ENCODE measurements around the gene ARV1.

The ARV1 gene

DNA sequence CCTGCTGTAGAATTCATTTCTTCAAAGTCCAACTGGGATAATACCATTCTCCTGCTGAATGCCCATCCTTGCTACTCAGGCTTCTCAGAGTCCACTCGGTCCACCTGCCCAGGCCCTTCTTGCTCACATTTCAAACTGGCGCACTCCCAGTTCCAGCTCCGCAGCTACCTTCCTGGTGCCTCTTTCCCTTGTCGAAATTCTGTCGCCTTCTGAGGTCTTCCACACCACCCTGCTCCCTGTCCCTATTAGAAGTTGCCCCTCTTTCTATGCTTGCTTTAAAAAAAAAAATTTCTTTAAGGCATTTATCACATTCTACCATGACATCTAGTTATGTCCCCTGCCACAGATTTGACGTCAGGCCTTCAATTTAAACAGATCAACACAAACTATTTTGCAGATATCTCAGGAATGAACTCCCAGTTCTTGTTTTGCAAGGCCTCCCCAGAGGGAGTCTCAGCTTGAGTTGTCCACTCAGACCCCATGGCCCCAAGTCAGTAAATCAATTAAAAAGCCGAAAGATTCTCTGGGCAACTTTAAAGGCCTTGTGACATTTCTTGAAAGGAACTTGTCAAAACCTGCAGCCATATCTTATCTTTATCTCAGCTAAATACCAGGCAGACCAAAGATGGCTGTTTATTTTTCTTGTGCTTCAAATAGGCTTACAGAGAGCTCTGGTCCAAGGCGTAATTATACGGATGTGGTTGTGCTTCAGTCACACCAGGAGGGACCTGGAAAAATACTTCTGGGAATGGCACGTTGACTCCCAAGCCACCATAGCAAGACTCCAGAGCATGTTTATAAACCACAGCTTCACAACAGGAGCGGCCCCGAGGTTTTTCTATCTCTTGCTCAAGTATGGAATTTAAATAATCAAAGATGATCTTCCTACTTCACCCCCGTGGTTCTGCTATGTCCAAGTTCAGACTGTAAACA lies 59.0 kb downstream of the ARV1 start:
- peaks cover 12% of the 10 kb centered on the region for H3K9me3 Mint-ChIP-seq
- peaks cover 71% of the 10 kb centered on the region for H3K27me3 Mint-ChIP-seq (ENCODE audit: low read depth, poor library complexity)
- TF ChIP-seq, protein P1, sequence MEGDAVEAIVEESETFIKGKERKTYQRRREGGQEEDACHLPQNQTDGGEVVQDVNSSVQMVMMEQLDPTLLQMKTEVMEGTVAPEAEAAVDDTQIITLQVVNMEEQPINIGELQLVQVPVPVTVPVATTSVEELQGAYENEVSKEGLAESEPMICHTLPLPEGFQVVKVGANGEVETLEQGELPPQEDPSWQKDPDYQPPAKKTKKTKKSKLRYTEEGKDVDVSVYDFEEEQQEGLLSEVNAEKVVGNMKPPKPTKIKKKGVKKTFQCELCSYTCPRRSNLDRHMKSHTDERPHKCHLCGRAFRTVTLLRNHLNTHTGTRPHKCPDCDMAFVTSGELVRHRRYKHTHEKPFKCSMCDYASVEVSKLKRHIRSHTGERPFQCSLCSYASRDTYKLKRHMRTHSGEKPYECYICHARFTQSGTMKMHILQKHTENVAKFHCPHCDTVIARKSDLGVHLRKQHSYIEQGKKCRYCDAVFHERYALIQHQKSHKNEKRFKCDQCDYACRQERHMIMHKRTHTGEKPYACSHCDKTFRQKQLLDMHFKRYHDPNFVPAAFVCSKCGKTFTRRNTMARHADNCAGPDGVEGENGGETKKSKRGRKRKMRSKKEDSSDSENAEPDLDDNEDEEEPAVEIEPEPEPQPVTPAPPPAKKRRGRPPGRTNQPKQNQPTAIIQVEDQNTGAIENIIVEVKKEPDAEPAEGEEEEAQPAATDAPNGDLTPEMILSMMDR (IDR thresholded peaks at IDR 0.05): no peak
- DNase-seq: no peak
- peaks cover 27% of the 10 kb centered on the region for H3K4me1 Mint-ChIP-seq
- H3K36me3 Mint-ChIP-seq (ENCODE audit: low read depth): peaks cover 9% of the 10 kb centered on the region
- no peak overlapping the region for H3K27ac Mint-ChIP-seq
- H3K4me3 Mint-ChIP-seq: peak overlapping the region; percentile 79

DNA sequence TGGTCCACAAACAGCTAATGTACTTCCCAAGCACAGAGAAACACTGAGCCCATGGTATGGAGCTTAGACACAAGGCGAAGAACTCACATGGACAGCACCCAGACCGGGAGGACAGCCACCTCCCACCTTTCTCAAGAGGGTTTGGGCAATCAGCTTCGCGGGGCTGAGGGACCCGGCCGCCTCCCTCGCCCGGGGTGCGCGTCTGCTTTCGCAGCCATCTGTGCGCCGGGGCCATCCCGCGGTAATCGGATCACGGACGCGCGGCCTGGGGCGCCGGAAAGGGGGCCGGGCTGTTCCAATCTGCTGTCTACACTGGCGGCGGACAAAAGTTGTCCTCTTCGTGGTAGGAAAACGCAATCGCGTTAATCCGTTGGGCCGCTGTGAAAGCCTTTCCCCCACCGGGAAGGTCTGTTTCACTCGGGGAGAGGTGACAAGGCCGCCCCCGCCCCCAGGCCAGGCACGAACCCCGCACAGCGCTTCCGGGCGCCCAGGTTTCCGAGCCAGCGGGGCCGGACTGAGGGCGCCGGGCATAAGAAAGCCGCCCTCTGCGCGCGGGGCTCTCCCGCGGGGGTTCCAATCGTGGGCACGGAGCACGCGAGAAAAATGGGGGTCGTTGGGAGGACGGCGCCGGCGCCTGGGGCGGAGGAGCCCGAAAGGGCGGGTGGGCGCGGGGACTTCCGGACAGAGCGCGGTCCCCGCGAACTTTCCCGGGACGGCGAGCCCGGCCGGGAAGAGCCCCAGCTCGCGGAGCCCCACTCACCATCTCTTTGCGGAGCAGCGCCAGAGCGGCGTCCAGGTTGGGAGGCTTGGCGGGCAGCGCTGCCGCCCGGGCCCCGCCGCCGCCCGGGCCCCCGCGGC lies 60.5 kb downstream of the ARV1 start:
- TF ChIP-seq, protein P1 (IDR thresholded peaks at IDR 0.05): no peak
- DNase-seq: peak; percentile 66
- peaks cover 75% of the 10 kb centered on the region for H3K27me3 Mint-ChIP-seq (ENCODE audit: low read depth, poor library complexity)
- peak overlapping the region; percentile 79 for H3K4me3 Mint-ChIP-seq
- H3K4me1 Mint-ChIP-seq: peaks cover 23% of the 10 kb centered on the region
- H3K27ac Mint-ChIP-seq: no peak overlapping the region
- H3K9me3 Mint-ChIP-seq: peaks cover 12% of the 10 kb centered on the region
- H3K36me3 Mint-ChIP-seq (ENCODE audit: low read depth): peaks cover 9% of the 10 kb centered on the region

DNA sequence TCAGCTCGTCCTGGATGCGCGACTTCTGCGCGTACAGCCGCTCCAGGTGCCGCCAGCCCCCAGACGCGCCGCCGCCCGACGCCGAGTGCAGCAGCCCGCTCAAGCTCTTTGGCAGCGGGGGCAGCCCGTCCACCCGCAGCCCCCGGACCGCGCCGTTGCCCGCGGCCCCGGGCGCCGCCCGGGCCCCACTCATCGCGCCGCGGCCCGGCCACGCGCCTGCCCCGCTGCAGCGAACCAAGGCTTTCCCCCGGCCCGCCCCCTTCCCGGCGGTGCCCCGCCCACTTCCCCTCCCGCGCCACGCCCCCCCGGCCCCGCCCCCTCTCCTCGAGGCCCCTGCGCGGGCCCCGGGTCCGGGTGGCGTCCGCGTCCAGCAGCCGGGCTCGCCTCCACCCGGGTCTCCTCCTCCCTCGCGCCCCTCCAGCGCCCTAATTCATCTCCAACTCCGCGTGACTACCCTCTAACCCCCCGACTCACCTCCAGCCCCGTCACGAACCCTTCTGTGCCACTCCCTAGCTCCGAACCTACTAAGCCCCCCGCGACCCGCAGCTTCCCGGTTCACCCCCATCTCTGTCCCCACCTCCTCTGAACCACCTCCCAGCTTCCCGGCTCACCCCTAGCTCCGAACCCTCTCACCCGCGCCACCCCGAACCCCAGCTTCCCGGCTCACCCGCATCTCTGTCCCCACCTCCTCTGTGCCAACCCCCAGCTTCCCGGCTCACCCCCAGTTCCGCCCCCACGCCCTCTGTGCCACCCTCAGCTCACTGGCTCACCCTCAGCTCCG lies 61.3 kb downstream of the ARV1 start, which contains the start of gene FAM89A:
TSS of gene FAM89A (minus strand) at position 236 of the 781 bp plus-strand sequence. CDS start at position 193, 43 bp downstream.
- peak; percentile 81 for DNase-seq
- H3K4me3 Mint-ChIP-seq: peak within 1 kb of the TSS; percentile 80
- H3K4me1 Mint-ChIP-seq: peaks cover 23% of the 10 kb centered on the region
- H3K27me3 Mint-ChIP-seq (ENCODE audit: low read depth, poor library complexity): peaks cover 83% of the 10 kb centered on the region
- TF ChIP-seq, protein P1 (IDR thresholded peaks at IDR 0.05): no peak
- H3K9me3 Mint-ChIP-seq: peaks cover 20% of the 10 kb centered on the region
- H3K36me3 Mint-ChIP-seq (ENCODE audit: low read depth): peaks cover 9% of the 10 kb centered on the region
- H3K27ac Mint-ChIP-seq: no peak within 1 kb of the TSS

DNA sequence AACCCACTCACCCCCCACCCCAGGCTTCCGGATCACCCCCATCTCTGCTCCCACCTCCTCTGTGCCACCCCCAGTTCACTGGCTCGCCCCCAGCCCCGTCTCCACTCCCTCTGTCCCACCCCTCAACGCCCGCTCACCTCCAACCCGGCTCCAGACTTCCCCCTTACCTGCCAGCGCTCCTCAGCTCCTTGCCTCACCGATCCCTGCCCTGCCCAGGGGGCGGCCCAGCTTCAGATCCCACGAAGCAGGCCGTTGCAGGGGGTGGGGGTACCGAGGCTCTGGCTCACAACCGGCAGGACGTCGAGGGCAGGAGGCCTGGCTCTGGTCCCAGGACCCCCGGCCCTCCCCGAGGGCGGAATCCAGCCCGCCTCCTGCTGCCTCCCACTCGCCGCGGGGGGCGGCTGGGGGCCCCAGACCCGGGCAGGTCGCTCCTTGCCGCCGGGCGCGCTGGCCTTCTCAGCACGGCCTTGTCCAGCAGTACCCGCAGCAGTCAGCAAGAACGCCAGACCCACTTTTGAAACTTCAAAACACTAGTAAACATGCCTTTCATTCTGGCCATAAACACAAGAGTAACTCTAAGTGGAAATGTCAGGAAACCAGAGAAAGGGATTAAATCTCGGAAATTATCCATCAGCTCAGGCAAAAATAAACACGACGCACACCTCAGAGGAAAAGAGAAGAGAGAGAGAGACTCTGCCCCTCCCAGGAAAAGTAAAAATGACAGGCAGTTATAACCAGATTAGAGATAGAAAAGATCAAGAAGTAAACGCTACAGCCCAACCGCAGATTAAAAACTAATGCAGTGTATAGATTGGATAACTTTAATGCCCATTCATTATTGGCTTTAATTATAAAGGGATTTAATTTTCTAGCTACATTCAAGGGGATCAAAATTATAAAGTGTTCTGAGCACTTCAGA lies 62.2 kb downstream of the ARV1 start:
- Mint-ChIP-seq H3K4me1 (peaks cover 23% of the 10 kb centered on the region), H3K27ac (no peak overlapping the region), H3K4me3 (peak overlapping the region; percentile 80), H3K9me3 (peaks cover 27% of the 10 kb centered on the region), H3K27me3 (ENCODE audit: low read depth, poor library complexity) (peaks cover 84% of the 10 kb centered on the region), H3K36me3 (ENCODE audit: low read depth) (peaks cover 9% of the 10 kb centered on the region)
- DNase-seq: peak; percentile 40
- TF ChIP-seq, protein P1 (IDR thresholded peaks at IDR 0.05): no peak

Data from nephron progenitor cell (in vitro differentiated cells).